Gastroesophageal sphincter (tissue), 3 donors: ENCODE results near the gene SPSB4.

ENCODE experiments used
- EP300 ChIP-seq: sonication (generic); formaldehyde crosslinking; IDR thresholded peaks from one replicate; pipeline ENCODE4 v1.6.1; 2017; ENCODE audit warnings: antibody characterized with exemption, mild to moderate bottlenecking
- POLR2A ChIP-seq, 2 donors: fragments of 450-650 bp; IDR thresholded peaks; one replicate each; pipeline ENCODE4 v1.6.1; 2017; ENCODE audit warnings: antibody characterized with exemption in 2 of 2, mild to moderate bottlenecking in 2 of 2, moderate library complexity in 1 of 2
- POLR2AphosphoS5 ChIP-seq: sonication (generic); formaldehyde crosslinking; IDR thresholded peaks from one replicate; pipeline ENCODE4 v1.6.1; 2017; ENCODE audit warnings: antibody characterized with exemption
- TF ChIP-seq, protein P1 (sequence below), 4 experiments: fragments of 200-600 bp in 2 of 4; fragments of 450-650 bp in 2 of 4; sonication (generic) in 1 of 4; IDR thresholded peaks; one replicate each; pipeline ENCODE4 v1.5.1; 2017 to 2019; ENCODE audit warnings: antibody characterized with exemption in 4 of 4, mild to moderate bottlenecking in 2 of 4, moderate library complexity in 2 of 4

DNA sequence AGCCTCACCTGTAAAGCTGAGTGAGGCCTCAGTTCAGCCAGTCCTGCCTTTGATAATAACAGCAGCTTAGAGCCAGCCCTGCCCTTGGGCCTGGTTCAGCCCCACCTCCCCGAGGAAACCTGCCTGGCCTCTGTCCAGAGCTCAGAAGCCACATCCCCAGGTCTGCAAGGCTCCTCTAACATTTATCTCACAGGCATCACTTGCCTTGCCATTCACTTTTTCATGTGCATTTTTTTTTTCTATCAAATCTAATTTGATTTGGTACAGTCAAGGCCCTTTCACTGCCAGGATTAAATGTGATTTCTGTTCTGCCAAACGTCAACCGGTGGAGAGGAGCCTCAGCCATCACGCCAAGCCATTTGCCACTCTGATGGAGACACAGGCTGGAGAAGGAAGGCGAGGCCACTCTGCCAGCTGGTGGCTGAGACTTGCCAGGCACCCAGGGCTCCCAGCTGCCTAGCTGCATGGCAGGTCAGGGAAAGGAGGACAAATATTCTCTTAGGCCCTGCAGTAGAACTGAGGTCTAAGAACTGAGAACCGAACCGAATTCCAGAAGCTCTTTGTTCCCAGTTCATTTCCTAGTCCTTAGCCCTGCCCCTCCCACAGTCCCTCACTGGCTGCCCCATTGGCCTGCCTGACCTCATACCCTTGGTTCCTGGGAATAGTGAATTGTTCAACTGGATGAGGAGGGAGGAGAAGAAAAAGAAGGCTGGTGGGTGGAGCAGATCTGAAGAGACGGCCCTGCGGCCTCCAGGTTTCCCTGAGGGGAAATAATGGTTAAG is 76.4 kb downstream of the SPSB4 start:
- TF ChIP-seq, protein P1, sequence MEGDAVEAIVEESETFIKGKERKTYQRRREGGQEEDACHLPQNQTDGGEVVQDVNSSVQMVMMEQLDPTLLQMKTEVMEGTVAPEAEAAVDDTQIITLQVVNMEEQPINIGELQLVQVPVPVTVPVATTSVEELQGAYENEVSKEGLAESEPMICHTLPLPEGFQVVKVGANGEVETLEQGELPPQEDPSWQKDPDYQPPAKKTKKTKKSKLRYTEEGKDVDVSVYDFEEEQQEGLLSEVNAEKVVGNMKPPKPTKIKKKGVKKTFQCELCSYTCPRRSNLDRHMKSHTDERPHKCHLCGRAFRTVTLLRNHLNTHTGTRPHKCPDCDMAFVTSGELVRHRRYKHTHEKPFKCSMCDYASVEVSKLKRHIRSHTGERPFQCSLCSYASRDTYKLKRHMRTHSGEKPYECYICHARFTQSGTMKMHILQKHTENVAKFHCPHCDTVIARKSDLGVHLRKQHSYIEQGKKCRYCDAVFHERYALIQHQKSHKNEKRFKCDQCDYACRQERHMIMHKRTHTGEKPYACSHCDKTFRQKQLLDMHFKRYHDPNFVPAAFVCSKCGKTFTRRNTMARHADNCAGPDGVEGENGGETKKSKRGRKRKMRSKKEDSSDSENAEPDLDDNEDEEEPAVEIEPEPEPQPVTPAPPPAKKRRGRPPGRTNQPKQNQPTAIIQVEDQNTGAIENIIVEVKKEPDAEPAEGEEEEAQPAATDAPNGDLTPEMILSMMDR (IDR thresholded peaks at IDR 0.05) = no peak
- TF ChIP-seq POLR2A (IDR thresholded peaks at IDR 0.05) = no peak
- TF ChIP-seq EP300 = no peak
- no peak for TF ChIP-seq POLR2AphosphoS5
